ENCODE measurements around the gene MTCL1.

MTCL1 gene

GRCh38 chr18:8822643-8823042 is 117.3 kb downstream of the MTCL1 start:
- no peak for DNase-seq (ENCODE audit: low spot score)
- no peak for TF ChIP-seq CTCF (IDR thresholded peaks at IDR 0.05; ENCODE audit: borderline replicate concordance, control extremely low read depth, extremely low read depth, insufficient read depth, missing control alignments)
- in situ Hi-C loops (cut with MboI; ENCODE audit: low sequenced_read_pairs, unreplicated experiment): no loop called here

GRCh38 chr18:8823530-8823929 is 118.2 kb downstream of the MTCL1 start:
- in situ Hi-C loops (cut with MboI; ENCODE audit: low sequenced_read_pairs, unreplicated experiment): no loop called here
- no peak for TF ChIP-seq CTCF (IDR thresholded peaks at IDR 0.05; ENCODE audit: borderline replicate concordance, control extremely low read depth, extremely low read depth, insufficient read depth, missing control alignments)
- no peak for DNase-seq (ENCODE audit: low spot score)

GRCh38 chr18:8824846-8825245 is 119.5 kb downstream of the MTCL1 start:
- TF ChIP-seq CTCF (IDR thresholded peaks at IDR 0.05; ENCODE audit: borderline replicate concordance, control extremely low read depth, extremely low read depth, insufficient read depth, missing control alignments): no peak
- DNase-seq (ENCODE audit: low spot score): no peak
- in situ Hi-C loops (cut with MboI; ENCODE audit: low sequenced_read_pairs, unreplicated experiment): no loop called here

DNA sequence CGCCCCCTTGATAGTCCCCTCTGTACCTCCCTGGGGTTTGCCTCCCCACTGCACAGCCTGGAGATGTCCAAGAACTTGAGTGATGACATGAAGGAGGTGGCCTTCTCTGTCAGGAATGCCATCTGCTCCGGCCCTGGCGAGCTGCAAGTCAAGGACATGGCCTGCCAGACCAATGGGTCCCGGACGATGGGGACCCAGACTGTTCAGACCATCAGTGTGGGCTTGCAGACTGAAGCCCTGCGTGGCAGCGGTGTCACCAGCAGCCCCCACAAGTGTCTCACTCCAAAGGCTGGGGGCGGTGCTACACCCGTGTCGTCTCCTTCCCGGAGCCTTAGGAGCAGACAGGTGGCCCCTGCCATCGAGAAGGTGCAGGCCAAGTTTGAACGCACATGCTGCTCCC is 119.9 kb downstream of the MTCL1 start:
- DNase-seq (ENCODE audit: low spot score): no peak
- no peak for TF ChIP-seq CTCF (IDR thresholded peaks at IDR 0.05; ENCODE audit: borderline replicate concordance, control extremely low read depth, extremely low read depth, insufficient read depth, missing control alignments)
- in situ Hi-C loops (cut with MboI; ENCODE audit: low sequenced_read_pairs, unreplicated experiment): no loop called here

DNA sequence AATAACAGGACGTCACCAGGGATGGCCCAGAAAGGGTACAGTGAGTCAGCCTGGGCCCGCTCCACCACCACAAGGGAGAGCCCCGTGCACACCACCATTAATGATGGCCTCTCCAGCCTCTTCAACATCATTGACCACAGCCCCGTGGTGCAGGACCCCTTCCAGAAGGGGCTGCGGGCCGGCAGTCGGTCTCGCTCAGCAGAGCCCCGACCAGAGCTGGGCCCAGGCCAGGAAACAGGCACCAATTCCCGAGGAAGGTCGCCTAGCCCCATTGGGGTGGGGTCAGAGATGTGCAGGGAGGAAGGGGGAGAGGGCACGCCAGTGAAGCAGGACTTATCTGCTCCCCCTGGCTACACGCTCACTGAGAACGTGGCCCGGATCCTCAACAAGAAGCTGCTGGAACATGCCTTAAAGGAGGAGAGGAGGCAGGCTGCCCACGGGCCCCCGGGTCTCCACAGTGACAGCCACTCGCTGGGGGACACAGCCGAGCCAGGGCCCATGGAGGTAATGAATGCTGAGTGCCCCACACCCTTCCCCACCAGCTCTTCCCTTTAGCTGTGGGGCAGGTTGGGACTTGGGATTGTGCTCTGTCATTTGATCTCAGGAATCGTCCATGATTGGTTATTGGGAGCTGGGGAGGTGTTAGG is 120.5 kb downstream of the MTCL1 start:
- no peak for DNase-seq (ENCODE audit: low spot score)
- in situ Hi-C loops (cut with MboI; ENCODE audit: low sequenced_read_pairs, unreplicated experiment): no loop called here
- TF ChIP-seq CTCF (IDR thresholded peaks at IDR 0.05; ENCODE audit: borderline replicate concordance, control extremely low read depth, extremely low read depth, insufficient read depth, missing control alignments): no peak

- DNase-seq (ENCODE audit: low spot score): no peak
- in situ Hi-C loops (cut with MboI; ENCODE audit: low sequenced_read_pairs, unreplicated experiment): no loop called here
- TF ChIP-seq CTCF (IDR thresholded peaks at IDR 0.05; ENCODE audit: borderline replicate concordance, control extremely low read depth, extremely low read depth, insufficient read depth, missing control alignments): no peak
Observed at GRCh38 chr18:8826514-8826913, 121.2 kb downstream of the MTCL1 start.

Measured in GM13976 (cell line).